HG03139 (cell line): ENCODE data around the gene ATXN1L.
"Not testable (repeated sequence)": the region's sequence is repeated elsewhere in the genome, so short reads cannot be mapped to it uniquely, and the experiment has no call there.

Source experiments
- ATAC-seq: cut with Tn5 transposase; IDR thresholded peaks from one replicate; pipeline ENCODE4 v1.9.1; 2021; ENCODE audit not compliant: unreplicated experiment

Gene ATXN1L, protein sequence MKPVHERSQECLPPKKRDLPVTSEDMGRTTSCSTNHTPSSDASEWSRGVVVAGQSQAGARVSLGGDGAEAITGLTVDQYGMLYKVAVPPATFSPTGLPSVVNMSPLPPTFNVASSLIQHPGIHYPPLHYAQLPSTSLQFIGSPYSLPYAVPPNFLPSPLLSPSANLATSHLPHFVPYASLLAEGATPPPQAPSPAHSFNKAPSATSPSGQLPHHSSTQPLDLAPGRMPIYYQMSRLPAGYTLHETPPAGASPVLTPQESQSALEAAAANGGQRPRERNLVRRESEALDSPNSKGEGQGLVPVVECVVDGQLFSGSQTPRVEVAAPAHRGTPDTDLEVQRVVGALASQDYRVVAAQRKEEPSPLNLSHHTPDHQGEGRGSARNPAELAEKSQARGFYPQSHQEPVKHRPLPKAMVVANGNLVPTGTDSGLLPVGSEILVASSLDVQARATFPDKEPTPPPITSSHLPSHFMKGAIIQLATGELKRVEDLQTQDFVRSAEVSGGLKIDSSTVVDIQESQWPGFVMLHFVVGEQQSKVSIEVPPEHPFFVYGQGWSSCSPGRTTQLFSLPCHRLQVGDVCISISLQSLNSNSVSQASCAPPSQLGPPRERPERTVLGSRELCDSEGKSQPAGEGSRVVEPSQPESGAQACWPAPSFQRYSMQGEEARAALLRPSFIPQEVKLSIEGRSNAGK

GRCh38 chr16:71845639-71846430 is at the start of gene ATXN1L:
TSS of gene ATXN1L (plus strand) at chr16:71845976. CDS start at chr16:71849741, 3,765 bp downstream.
- ATAC-seq: peak; percentile 73

DNA sequence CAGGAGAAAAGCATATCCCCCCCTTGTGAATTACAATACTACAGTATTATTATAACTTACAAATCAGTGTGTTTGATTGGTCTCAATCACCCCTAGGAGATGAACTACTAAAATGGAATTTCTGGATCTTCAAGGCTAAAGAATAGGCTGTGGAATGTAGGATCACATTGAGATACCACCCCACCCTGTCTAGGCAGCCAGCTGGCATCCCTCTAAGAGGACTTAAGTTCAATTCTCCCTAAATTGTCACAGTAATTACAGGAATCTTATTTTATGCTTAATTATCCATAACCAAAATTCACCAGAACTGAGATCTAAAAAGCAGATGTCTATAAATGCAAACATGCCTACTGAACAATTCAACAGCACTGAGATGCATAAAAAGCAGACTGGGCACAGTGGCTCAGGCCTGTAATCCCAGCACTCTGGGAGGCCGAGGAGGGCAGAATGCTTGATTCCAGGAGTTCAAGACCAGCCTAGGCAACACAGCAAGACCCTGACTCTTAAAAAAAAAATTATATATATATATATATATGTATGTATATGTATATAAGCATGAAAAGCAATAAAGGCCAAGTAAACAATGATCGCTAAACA is 49.2 kb upstream of the ATXN1L start:
- no peak for ATAC-seq

DNA sequence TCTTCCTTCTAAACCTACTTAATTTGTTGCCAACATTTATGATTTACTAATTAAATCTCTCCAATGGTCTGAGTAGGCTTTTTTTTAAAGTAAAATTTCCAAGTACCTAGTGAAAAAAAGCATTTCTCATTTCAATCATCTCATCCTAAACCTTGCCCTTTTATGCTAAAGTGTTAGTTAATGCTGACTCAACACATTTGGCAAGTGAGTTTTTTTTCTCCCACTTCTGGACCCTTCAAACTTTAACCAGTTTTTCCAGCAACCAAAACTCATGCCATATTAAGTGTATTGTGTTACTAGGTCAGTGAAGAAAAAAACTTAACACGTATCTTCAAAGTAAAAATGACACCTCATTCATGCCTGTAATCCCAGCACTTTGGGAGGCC is 42.5 kb upstream of the ATXN1L start:
- no peak for ATAC-seq

- peak; percentile 18 for ATAC-seq
Observed at GRCh38 chr16:71807905-71808592, 37.7 kb upstream of the ATXN1L start.

GRCh38 chr16:71808593-71809459 is 37.0 kb upstream of the ATXN1L start, which contains the start of gene AP1G1:
TSS of gene AP1G1 (minus strand) at chr16:71808834. CDS start at chr16:71789479, 19,355 bp downstream.
- ATAC-seq: peak; percentile 67

GRCh38 chr16:71810155-71810530 is 35.6 kb upstream of the ATXN1L start:
- not testable (repeated sequence) for ATAC-seq

DNA sequence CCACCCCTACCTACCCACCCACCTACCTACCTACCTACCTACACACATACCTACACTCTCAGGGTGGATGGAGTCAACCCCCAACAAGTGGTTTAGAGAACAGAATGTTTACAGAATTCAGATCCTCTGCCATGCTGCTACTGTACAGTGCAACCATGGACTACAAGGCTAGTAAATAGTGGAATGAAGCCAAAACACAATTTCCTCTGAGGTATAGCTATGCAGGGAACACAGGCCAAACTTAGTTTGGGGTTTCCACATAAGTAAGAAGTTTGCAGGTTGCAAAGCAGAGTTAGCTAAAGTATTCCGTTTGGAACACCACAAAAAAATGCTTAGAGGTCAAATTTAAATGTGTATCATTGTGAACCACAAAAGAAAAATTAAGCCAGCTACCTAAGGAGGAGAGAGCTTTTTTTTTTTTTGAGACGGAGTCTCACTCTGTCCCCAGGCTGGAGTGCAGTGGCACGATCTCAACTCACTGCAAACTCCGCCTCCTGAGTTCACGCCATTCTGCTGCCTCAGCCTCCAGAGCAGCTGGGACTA is 34.4 kb upstream of the ATXN1L start:
- ATAC-seq: no peak

- peak; percentile 7 for ATAC-seq
Observed at GRCh38 chr16:71817155-71817500, 28.6 kb upstream of the ATXN1L start.

- no peak for ATAC-seq
Observed at GRCh38 chr16:71826533-71827017, 19.2 kb upstream of the ATXN1L start.

- ATAC-seq: no peak
Observed at GRCh38 chr16:71830359-71830758, 15.4 kb upstream of the ATXN1L start.

GRCh38 chr16:71831698-71832097 is 14.1 kb upstream of the ATXN1L start:
- ATAC-seq: not testable (repeated sequence)

GRCh38 chr16:71832112-71832511 is 13.7 kb upstream of the ATXN1L start:
- ATAC-seq: not testable (repeated sequence)

- no peak for ATAC-seq
Observed at GRCh38 chr16:71834291-71834690, 11.5 kb upstream of the ATXN1L start.

GRCh38 chr16:71837150-71837549 is 8.6 kb upstream of the ATXN1L start:
- ATAC-seq: no peak

- ATAC-seq: no peak
Observed at GRCh38 chr16:71840052-71840451, 5.7 kb upstream of the ATXN1L start.

DNA sequence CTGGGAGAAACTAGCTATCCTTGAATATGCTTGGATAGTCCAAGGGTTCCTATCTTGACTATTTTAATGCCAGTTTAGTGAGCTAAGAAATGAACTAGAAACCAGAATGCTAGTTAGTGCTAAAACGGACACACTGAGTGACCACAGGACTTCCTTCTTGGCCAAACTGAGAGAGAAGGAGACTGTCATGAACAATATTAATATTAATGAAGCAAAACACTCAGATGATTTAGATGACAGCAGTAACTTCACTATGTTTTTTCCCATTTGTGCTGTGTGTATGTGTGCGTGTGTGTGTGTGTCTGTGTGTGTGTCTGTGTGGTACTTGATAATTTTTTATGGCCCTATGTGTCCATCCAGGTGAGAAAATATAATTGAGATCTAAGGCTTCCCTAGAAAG is 2.2 kb upstream of the ATXN1L start:
- ATAC-seq: no peak

- no peak for ATAC-seq
Observed at GRCh38 chr16:71846431-71846830, 655 bp downstream of the ATXN1L start.

DNA sequence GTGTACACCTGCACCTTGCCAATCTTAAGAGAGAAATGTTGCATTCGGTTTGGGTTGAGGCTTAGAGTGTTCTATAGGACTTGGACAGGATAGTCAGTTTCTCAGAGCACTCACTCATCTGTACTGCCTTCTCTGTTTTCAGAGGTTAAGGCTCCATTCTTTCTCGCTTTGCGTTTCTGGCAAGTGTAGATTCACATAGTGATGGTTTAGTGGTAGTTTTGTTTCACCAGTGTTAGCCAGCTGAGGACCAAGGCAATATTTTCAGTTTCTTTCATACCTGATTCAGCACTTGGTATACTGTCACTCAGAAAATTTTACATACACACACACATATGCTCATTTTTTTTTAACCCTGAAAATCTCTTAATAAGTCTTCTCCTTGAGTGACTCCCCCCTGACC is 1.3 kb downstream of the ATXN1L start:
- no peak for ATAC-seq

GRCh38 chr16:71848622-71849021 is 2.8 kb downstream of the ATXN1L start:
- ATAC-seq: no peak
